ENCODE data around the gene SEPTIN8. TPM values are rescaled to one million over a fixed set of nuclear protein-coding genes. Genes with fewer than 3 reads are reported as not detected.

The SEPTIN8 gene
- total and polyA plus RNA-seq, 2 donors (not counting 3 experiments of a cell fraction or from before 2014, with no cell fraction given), result 56.6 to 82.1 TPM

GRCh38 chr5:132772291-132773070 is 4.6 kb downstream of the SEPTIN8 start:
- H3K27me3 ChIP-seq (ENCODE audit: control insufficient read depth in 2 of 2, insufficient read depth in 2 of 2, low read length in 2 of 2), result no peaks in the 10 kb centered on the region
- H4K20me1 ChIP-seq (replicated peaks; ENCODE audit: control insufficient read depth, extremely low read depth, insufficient read depth, low read length), result no peaks in the 10 kb centered on the region
- H3K4me1 ChIP-seq (ENCODE audit: control insufficient read depth, extremely low read depth, insufficient read depth, low read length), result peaks cover 31% of the 10 kb centered on the region
- H2AFZ ChIP-seq (ENCODE audit: low read depth, low read length), result no peak overlapping the region
- no peak overlapping the region for H3K4me2 ChIP-seq (ENCODE audit: insufficient read depth, low read length)
- H3K27ac ChIP-seq (ENCODE audit: insufficient read depth, low read depth, low read length), result no peak overlapping the region
- no peak for FAIRE-seq
- no peak overlapping the region for H3K4me3 ChIP-seq (replicated peaks in 1 of 3; ENCODE audit: insufficient read depth in 1 of 3, low read depth in 1 of 3, low read length in 3 of 3)
- H3K9ac ChIP-seq (replicated peaks; ENCODE audit: extremely low read depth, insufficient read depth, low read length), result no peak overlapping the region
- no peaks in the 10 kb centered on the region for H3K9me1 ChIP-seq (replicated peaks; ENCODE audit: control insufficient read depth, extremely low read depth, insufficient read depth, low read length)
- no peaks in the 10 kb centered on the region for H3K9me3 ChIP-seq (replicated peaks; ENCODE audit: control insufficient read depth, insufficient read depth, low read length)
- DNase-seq (ENCODE audit: low read depth, low spot score), result no peak
- peaks cover 66% of the 10 kb centered on the region for H3K79me2 ChIP-seq (ENCODE audit: control insufficient read depth, insufficient read depth, low read length)
- ChIA-PET POLR2A (no interaction called here), CTCF (interaction anchor here (1.2 to 4.1 kb wide), 4 partner anchors 18 to 48 kb away, joined by 3 to 17 read pairs (median 10); partner anchors contain the start of gene KIF3A)
- no TSS peak for BruUV-seq (replicated peaks)
- no peaks in the 10 kb centered on the region for H3K36me3 ChIP-seq (ENCODE audit: control insufficient read depth in 2 of 2, extremely low read depth in 1 of 2, insufficient read depth in 2 of 2, low read length in 2 of 2)
- dilution Hi-C loops (cut with MboI; ENCODE audit: extremely low pct_ligation_motif_present, low sequenced_read_pairs) (no loop called here), intact Hi-C loops (cut with micrococcal nuclease) (no loop called here)
- no peak for TF ChIP-seq MAX (IDR thresholded peaks at IDR 0.05; ENCODE audit: insufficient read depth, insufficient read length)
- TF ChIP-seq POLR2AphosphoS5 (IDR thresholded peaks at IDR 0.05; ENCODE audit: insufficient read depth, low read depth, low read length), result no peak
- TF ChIP-seq GATA2 (IDR thresholded peaks at IDR 0.05; ENCODE audit: insufficient read depth, insufficient read length, low read depth, low read length), result no peak
- TF ChIP-seq FOS (IDR thresholded peaks at IDR 0.05; ENCODE audit: borderline replicate concordance, insufficient read depth, low read length), result no peak
- no peak for TF ChIP-seq EZH2 (IDR thresholded peaks at IDR 0.05; ENCODE audit: borderline replicate concordance, low read depth, low read length, severe bottlenecking)
- no peak for TF ChIP-seq POLR2A (IDR thresholded peaks at IDR 0.05; ENCODE audit: low read depth, low read length)
- TF ChIP-seq JUN (IDR thresholded peaks at IDR 0.05; ENCODE audit: borderline replicate concordance, insufficient read depth, insufficient read length, low read depth), result no peak
- TF ChIP-seq CTCF (IDR thresholded peaks at IDR 0.05; ENCODE audit: extremely low read depth in 1 of 2, insufficient read depth in 1 of 2, low read depth in 1 of 2, low read length in 2 of 2), result no peak
- no peak for TF ChIP-seq MYC (IDR thresholded peaks at IDR 0.05; ENCODE audit: low read depth, low read length)

Data from endothelial cell of umbilical vein (primary cell).